NCI-H1417 treated with DMSO at 0.1 percent for 48 hours (cell line): ENCODE data around the gene ZMIZ1.

Source experiments
- DNase-seq: peaks from one replicate; lab custom pipeline; 2025; lab: John Stamatoyannopoulos, UW

The ZMIZ1 gene

DNA sequence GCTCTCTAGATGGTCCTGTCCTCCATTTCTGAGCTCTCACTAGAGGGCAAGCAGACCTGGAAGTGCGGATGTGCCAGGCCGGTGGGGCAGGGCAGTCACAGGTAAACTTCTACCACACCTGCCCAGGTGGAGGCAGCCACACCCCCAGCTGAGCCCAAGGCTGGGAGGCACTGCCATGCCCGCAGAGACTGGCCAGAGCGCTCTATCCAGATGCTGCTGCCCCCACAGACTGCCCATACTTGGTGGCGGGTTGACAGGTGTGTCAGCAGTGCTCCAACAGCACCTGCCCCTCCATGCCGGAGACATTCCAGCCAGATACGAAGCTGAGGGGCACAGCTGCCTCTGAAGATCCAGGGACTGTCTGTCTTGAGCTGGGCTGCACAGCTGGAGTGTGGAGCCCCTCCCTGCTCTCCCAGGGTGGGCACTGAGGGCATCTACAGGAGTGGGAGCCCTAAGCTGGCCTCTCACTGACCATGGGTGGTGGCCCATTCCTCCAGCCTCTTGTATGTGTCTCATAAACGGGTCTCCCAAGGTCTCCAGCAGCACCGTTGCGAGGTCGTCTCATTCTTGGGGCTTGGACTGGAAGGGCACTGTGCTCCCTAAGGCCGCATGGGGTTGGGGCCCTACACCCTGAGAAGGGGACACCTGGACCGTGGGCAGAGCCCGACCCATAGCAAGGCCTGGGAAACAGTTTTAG lies 240.4 kb downstream of the ZMIZ1 start:
- no peak for DNase-seq

DNA sequence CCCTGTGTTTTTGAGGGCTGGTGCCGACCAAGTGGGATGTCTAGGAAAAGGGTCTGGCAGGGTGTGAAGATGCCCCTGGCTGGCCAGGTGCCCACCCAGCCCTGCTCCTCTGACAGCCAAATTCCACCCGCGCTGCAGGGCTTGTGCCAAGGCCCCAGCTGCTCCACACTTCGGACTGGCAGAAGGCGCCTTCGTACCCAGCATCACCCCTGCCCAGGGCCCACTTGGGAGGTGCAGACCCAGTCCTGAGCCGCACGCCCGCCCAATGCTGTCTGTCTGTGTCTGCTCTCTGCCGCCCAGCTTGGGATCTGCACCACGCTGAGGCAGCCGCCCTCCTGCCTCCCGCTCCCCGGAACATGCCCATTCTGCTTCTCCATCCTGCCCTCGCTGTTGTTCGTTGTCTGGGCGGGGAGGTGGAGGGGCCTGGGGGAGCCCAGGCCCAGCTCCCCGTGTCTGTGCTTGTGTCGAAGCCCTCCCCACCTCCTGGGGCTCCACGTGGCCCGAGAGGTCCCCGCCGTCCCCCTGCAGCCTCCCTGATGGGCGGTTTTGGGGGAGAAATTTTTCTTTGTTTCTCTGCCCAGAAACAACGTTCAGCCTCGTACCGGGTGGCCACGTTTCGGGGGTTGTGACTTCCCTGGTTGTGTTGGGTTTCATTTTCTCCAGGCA lies 241.6 kb downstream of the ZMIZ1 start:
- DNase-seq: no peak

- no peak for DNase-seq
Observed at GRCh38 chr10:79310911-79311573, 242.3 kb downstream of the ZMIZ1 start.

DNA sequence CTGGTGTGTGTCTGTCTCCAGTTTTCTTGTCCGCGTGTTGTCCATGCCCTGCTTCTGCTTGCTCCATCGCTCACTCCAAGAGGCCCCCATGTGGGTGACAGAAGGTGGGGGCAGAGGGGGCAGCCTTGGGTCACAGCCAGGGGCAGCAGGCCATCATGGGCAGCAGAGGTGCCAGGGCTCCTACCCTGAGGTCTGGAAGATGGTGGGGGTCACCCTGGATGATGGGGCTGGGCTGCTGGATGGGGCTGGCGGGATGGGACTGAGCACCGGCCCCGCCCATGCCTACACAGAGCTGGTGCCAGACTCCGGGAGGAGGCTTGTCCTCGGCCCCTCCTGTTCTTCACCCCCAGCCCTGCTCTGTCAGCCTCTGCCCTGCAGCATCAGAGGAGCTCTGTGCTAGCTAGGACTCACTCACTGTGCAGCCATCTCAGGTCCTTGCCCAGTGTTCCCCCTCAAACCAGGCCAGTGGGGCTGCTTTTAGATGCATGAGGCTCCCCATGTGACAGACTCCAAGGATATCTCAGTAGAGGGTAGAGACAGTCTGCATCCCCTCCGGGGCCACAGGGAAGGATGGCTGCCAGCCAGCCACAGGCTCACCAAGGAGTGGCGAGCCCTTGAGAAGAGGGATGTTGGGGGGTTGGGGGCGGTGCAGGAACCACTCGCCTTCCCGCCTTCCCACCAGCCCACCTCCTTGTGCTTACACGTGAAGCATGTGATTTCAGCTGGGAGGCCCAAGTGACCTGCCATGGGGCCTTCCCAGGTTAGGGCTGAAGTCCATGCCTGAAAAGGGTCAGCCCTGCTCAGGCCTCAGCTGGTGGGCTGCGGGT lies 243.0 kb downstream of the ZMIZ1 start:
- DNase-seq: no peak

DNA sequence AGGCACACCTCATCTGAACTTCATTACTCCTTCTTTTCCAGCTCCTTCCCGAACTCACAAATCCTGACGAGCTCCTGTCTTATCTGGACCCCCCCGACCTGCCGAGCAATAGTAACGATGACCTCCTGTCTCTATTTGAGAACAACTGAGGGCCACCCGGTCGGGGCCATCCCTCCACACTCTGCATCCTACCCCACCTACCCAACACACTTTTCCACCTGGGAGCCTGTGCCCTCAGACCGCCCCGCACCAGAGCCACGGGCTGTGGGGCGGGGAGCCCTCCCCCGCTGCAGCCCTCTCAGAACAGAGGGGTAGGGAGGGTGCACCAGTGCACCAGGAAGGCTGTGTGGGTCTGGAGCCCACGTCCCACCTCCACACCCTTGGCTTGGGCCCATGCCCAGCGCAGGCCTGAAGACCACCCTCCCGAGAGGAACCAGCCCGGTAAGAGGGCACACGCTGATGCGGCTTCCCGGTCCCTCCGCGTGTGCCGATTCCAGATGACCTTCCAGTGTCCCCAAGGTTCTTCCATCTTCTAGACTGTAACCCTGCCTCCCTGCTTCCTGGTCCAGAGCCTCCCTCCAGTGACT lies 243.9 kb downstream of the ZMIZ1 start:
- no peak for DNase-seq

- no peak for DNase-seq
Observed at GRCh38 chr10:79313320-79313719, 244.6 kb downstream of the ZMIZ1 start.

DNA sequence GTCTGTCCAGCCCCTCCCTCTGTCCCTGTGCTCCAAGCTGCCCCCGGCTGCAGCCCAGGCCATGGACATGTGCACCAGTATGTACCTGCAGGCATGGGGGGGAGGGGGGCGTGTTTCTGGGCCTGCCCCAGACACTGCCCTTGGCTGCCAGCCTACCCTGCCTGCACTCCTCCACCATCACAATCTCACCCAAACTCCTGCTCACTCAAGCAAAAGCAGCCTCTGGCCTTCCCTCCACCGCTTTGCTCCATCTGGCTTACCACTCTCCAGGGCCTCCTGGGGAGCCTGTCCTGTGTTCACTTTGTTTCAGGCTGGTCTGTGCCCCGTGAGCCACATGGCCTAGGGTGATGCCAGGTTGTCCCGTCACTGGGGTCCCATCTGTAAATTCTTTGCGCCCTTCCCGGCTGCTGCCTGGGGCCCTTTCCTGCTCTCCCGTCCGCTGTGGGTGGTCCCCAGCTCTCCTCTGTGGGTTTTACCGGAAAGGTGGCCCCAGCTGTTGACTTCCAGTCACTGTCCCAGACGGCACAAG lies 245.2 kb downstream of the ZMIZ1 start:
- no peak for DNase-seq

DNA sequence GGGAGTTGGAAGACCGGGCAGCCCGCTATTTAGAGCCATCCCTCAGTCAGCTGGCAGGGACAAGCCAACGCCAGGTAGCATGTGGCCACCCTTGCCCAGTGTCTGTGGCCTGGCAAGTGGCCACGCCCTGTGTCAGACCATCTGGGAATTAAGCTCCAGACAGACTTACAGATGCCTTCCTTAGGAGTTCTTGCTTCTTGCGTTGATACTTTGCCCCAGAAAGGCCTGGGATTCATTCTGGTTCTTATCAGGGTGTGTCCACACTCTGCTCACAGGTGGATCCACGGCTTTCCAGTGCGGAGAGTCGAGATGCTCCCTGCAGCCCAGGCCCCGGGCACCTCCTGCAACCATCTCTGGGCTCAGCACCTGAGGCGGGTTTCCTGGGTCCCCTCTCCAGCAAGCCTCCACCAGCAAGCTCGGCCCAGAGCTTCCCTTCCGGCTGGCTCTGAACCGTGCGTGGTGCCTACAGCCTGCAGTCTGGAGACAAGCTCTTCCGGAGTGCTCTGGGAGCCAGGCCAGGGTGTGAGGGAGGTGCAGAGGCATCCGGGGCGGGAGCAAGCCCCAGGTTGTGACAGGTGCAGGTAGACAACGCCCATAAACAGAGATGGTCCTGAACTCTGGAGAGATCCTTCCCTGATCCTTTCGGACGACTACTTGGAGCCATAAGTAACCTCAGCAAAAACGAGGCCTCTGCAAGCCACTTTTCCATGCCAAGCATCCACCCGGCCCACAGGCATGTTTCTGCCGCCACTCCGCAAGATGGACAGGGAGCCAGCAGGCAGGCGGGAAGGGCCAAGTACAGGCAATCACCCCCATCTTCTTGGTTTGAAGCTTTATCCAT lies 246.2 kb downstream of the ZMIZ1 start:
- DNase-seq: no peak

DNA sequence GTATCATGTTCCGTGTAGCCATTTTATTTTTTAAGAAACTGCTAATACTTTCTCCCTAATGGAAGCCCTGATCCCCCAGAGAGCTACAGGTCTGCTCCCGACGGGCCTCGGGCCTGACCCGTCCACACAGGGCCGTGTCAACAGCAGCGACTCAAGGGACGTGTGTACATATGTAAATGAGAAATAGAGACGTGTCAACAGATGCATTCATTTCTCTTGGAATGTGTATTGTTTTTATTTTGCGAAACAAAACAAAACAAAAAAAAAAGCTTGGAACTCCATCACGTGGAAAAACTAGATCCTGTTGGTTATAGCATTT lies 246.8 kb downstream of the ZMIZ1 start:
- DNase-seq: no peak

DNA sequence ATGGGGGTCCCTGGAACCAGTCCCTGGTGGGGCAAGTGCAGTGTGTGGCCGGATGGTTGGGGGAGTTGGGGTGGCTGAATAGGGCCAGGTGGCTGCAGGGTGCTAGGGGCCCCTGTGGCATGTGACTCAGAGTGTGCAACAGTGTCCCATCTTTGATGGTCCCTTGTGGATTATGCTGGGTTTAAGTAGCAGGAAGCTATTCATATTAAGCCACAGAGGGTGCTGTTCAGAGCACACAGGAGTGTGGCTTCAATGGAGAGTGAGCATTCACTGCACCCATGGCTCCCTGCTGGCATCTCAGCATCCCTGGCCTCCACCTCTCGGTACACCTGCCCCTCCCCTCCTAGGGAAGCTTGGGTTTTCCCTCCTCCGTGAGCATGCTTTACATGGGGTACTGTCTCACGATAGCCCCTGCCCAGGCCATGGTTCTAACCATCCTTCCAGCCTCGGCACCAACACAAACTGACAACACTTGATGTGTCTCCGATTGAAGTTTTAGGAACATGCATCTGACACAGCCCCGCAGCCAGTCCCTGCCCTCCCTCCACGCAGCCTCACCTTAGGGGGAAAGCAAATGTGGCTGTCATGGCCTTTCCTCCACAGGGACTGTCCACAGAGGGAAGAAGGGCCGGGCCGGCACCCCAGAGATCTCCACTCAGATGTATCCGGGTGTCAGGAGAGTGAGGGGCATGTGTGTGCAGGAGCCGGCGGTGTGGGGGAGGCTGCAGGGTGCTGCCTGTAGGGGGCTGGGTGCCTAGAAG lies 248.1 kb downstream of the ZMIZ1 start:
- DNase-seq: no peak

- DNase-seq: no peak
Observed at GRCh38 chr10:79318369-79318768, 249.6 kb downstream of the ZMIZ1 start.

DNA sequence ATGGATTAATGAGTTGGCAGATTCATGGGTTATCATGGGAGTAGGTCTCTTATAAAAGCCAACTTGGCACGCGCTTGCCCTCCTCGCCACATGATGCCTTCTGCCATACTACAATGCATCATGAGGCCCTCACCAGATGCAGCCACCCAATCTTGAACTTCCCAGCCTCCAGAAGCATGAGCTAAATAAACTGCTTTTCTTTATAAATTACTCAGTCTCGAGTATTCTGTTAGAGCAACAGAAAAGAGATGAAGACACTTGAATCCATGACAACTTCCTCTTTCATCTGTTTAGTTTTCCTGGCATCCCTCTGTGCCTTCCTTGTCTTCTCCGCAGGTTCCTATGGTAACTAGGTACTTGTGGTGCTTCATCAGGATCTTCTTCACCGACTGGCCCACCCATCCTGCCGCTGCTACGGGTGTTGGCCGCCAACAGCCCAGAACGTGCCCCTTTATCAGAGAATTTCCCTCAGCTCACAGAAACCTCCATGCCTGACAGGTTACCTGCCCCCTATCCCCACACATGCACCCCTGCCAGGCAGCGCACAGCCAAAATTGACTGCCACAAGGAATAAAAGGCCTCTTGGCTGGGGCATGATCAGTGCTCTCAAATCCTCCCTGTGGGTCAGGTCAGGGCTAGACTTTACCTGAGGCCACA lies 250.5 kb downstream of the ZMIZ1 start:
- DNase-seq: no peak

GRCh38 chr10:79320316-79320715 lies 251.6 kb downstream of the ZMIZ1 start:
- DNase-seq: no peak

DNA sequence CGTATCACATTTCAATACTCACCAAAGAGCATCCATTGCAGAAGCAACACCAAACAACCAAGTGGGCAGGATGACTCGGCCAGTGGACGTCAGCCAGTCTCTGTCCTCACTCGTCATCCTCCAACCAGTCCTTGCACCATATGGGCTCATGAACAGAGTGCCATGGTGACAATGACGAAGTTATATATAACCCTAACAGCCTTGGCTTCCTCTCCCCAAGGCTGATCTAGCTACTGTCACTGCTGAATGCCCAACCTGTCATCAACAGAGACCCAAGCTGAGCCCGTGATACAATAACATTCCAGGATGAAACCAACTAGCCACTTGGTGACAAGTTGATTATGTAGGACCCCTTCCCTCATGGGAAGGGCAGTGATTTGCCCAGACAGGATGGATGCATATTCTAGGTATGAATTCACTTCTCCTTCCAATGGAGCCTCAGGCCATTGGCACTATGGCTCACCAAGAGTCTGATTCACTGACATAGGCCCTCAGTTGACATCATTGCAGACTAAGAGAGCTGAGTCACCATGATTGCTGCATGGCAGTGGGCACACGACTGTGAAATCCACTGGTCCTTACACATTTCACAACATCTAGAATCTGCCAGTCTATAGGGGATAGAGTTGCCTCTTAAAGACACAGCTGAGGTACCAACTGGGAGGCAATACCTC lies 252.2 kb downstream of the ZMIZ1 start:
- DNase-seq: no peak

DNA sequence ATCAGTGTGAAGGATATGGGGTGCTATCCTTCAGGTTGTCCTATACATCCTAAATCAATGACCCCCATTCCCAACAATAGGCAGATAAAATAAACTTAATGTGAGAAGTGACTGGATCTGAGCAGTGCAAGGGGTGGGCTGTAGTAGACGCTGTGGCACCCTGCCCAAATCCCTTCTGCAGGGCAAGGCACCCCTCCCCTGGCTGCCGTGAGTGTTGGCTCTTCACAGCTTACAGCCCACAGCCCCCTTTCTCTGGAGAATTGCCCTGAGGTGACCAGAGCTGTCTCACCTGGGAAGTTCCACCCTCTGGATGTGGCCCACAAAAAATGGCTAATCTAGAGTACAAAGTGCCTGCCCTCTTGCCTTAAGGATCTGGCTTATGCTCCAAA lies 252.7 kb downstream of the ZMIZ1 start:
- DNase-seq: no peak

- no peak for DNase-seq
Observed at GRCh38 chr10:79321951-79322350, 253.2 kb downstream of the ZMIZ1 start.

DNA sequence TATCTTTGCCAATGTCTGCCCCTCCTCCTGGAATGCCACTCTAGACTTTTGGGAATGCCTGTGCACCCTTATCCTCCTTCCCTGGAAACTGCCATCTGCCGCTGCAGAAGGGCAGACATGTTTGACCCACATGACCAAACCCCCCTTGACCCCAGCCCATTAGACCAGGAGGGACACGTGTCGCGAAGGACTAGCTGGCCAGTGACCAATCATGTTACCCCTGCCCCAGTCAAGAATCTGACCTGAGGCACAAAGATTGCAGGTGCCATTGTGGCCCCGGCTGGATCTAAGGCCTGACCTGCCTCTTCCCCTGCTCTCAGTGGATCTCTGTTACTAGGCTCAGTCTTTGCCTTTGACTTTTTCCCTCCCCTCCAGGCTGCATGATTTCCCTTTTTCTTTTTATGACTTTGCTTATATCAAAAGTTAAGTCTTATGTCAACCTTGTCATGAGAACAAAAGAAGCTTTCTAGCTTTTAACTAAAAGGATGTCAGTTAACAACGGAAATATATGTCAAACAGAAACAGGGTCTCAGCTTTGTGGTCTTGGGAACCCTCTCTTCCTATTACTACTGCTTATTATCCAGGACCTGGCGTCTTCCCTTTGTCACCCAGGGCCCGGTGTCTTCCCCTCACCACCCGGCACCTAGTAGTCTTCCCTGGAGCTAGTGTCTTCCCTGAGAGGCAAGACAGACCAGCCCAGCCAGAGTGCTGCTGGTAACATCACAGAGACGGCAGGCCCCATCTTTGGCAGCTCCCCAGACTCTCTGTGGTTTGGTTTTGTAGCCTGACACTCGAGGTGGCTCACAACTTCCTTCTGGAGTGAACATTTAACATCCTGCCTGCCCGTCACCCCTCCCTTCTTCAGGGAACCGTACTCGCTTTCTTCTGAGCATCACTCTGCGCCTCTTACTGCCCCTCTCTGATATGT lies 254.1 kb downstream of the ZMIZ1 start:
- no peak for DNase-seq

- DNase-seq: no peak
Observed at GRCh38 chr10:79323602-79324001, 254.8 kb downstream of the ZMIZ1 start.
